Measurements from ENCODE around the gene LYPD3. TPM values are rescaled to one million over a fixed set of nuclear protein-coding genes. Genes with fewer than 3 reads are reported as not detected.
"Not testable (repeated sequence)": the region's sequence is repeated elsewhere in the genome, so short reads cannot be mapped to it uniquely, and the experiment has no call there.

Gene LYPD3
- total and polyA plus RNA-seq, 12 donors: 0.14 to 0.75 (median 0.36) TPM; not detected in 2

GRCh38 chr19:43445426-43445825, 20.0 kb downstream of the LYPD3 start:
- 83 to 90% methylated on average over 2 of the region's 2 CpGs for WGBS, 2 donors
- intact Hi-C loops (cut with DNase I): loop anchor here in 5 of 10 donors (5.0 to 10.0 kb wide), 2 partner anchors 207 to 209 kb away; no protein-coding TSS in a partner anchor
- no peak for TF ChIP-seq CTCF (IDR thresholded peaks at IDR 0.05)

GRCh38 chr19:43444531-43445287, 20.7 kb downstream of the LYPD3 start:
- no peak for TF ChIP-seq CTCF (IDR thresholded peaks at IDR 0.05)
- Histone ChIP-seq H3K4me1 (peaks cover 0 to 8% (median under 1%) of the 10 kb centered on the region in 9 donors), H3K27ac (no peak overlapping the region), H3K36me3 (no peaks in the 10 kb centered on the region), H3K4me3 (no peak overlapping the region), H3K9me3 (peaks cover 0 to 2% (median 0%) of the 10 kb centered on the region in 11 donors), H3K27me3 (no peaks in the 10 kb centered on the region)
- ATAC-seq (peak in 1 of 8 donors; percentile 9), DNase-seq (no peak)
- WGBS, 2 donors: 84 to 86% methylated on average over 15 of the region's 15 CpGs
- intact Hi-C loops (cut with DNase I): loop anchor here in 5 of 10 donors (5.0 to 10.0 kb wide), 2 partner anchors 208 to 210 kb away; no protein-coding TSS in a partner anchor

More at GRCh38 chr19:43445426-43445825, 20.0 kb downstream of the LYPD3 start:
- no peak for DNase-seq
- Histone ChIP-seq H3K27me3 (no peaks in the 10 kb centered on the region), H3K36me3 (no peaks in the 10 kb centered on the region), H3K27ac (no peak overlapping the region), H3K4me3 (no peak overlapping the region), H3K9me3 (no peaks in the 10 kb centered on the region), H3K4me1 (peaks cover 0 to 11% (median 0%) of the 10 kb centered on the region in 9 donors)
- ATAC-seq: no peak

GRCh38 chr19:43444091-43444490, 21.3 kb downstream of the LYPD3 start:
- intact Hi-C loops (cut with DNase I): loop anchor here in 3 of 10 donors (10.0 kb wide), 1 partner anchor 211 kb away; no protein-coding TSS in a partner anchor
- H3K4me3 ChIP-seq, DNase-seq, H3K27ac ChIP-seq, H3K27me3 ChIP-seq, ATAC-seq, H3K9me3 ChIP-seq, H3K36me3 ChIP-seq: not testable (repeated sequence)
- 93 to 94% methylated on average over 9 of the region's 9 CpGs for WGBS, 2 donors
- peaks cover 0 to 12% (median 5%) of the 10 kb centered on the region in 9 donors for H3K4me1 ChIP-seq

- TF ChIP-seq CTCF (IDR thresholded peaks at IDR 0.05): no peak
- 67 to 73% methylated on average over 3 of the region's 3 CpGs for WGBS, 2 donors
- Histone ChIP-seq H3K27me3 (no peaks in the 10 kb centered on the region), H3K27ac (no peak overlapping the region), H3K36me3 (no peaks in the 10 kb centered on the region), H3K9me3 (peaks cover 0 to 3% (median 0%) of the 10 kb centered on the region in 11 donors), H3K4me3 (no peak overlapping the region), H3K4me1 (peaks cover 0 to 21% (median 10%) of the 10 kb centered on the region in 9 donors)
- intact Hi-C loops (cut with DNase I): loop anchor here in 3 of 10 donors (10.0 kb wide), 1 partner anchor 213 kb away; no protein-coding TSS in a partner anchor
- DNase-seq: no peak
- ATAC-seq: no peak
Observed at GRCh38 chr19:43441716-43442115, 23.7 kb downstream of the LYPD3 start.

All from heart right ventricle (tissue), 16 donors.